ENCODE data around the gene PLPP4.

The PLPP4 gene

DNA sequence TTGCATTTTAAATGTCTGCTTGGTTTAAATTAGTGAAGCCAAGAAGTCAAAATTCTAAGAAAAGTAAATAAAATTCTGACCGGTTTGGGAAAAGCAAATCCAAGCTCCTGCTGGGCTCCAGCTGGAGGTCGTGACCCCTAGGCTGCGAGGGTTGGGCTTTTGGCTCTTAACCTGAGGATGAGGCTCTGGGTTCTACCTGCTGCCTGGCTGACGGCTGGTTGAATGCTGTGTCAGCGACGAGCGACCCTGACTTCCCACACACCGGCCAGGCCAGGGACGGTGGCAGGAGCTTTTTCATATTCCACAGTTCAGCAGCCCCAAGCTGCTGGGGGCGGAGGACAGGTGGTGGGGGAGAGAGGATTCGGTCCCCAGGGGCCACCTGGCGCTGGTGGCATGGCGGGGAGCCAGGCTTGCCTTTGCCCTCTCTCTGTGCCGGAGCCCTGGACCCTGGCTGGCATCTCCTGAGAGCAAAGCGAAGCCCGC is 843 bp upstream of the PLPP4 start:
- FAIRE-seq (no peak), DNase-seq (ENCODE audit: low spot score) (no peak)

DNA sequence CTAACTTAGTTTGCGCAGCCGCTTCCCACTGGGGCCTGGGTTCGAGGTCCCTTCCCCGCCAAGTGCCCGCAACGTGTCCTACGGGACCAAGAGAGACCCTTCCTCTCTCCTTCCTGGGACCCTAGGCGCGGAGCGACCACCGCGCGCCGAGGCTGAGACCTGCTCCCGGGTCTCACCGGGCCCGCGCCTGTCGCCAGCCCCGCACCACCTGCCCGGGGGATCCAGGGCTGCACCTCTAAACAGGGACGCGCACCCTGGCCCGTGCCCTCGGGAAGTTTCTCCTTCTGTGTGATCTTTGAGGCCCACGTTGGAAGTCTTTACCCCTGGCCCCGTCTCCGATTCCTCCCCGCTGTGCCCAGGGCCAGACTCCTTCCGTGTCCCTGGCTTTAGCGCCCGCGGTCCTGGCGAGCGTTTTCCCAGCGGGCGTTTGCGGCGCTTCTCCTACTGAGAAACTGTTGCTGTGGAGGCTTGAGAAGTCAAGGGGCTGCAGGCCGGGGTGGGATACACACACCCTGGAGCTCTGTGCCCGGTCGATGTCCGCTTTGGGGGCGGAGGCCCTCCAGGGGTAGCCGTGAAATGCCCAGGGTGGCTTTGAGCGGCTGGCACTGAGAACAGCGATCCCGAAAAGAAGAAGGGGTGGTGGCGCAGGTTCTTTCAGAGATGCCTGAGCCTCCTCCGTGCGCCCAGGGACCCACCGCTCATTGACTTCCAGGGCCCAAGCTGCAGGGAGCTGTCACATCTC is 575 bp downstream of the PLPP4 start:
- peak; percentile 16 for DNase-seq (ENCODE audit: low spot score)
- FAIRE-seq: no peak

- FAIRE-seq (no peak), DNase-seq (ENCODE audit: low spot score) (no peak)
Measured at GRCh38 chr10:120458432-120458831, 1.4 kb downstream of the PLPP4 start.

- FAIRE-seq: no peak
- peak; percentile 28 for DNase-seq (ENCODE audit: low spot score)
Measured at GRCh38 chr10:120459185-120459584, 2.2 kb downstream of the PLPP4 start.

- FAIRE-seq (peak; percentile 81), DNase-seq (ENCODE audit: low spot score) (no peak)
Measured at GRCh38 chr10:120460186-120460585, 3.2 kb downstream of the PLPP4 start.

- FAIRE-seq: peak; percentile 92
- peak; percentile 68 for DNase-seq (ENCODE audit: low spot score)
Measured at GRCh38 chr10:120460776-120461175, 3.7 kb downstream of the PLPP4 start.

GRCh38 chr10:120462018-120462682 is 5.1 kb downstream of the PLPP4 start:
- FAIRE-seq: no peak

DNA sequence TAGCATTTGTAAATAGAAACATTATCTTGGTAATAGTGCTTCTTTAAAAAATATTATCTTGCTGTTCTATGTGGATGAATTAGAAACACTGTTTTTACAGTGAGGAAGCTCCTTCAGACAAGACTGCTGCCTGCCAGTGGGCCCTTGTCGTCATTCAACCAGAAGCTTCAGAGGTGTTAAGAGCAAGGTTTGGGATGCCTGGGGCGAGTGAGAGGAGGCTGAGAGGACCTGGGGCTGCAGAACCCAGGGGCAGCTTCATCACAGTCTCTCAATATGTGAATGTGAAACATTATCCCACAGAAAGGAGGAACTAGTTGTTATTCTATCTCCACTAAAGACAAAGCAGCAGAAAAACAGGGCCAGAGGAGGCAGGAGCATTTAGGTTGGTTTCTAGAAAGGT is 8.1 kb downstream of the PLPP4 start:
- DNase-seq (ENCODE audit: low spot score) (no peak), FAIRE-seq (no peak)

More at GRCh38 chr10:120462018-120462682, 5.1 kb downstream of the PLPP4 start:
- DNase-seq (ENCODE audit: low spot score): no peak

DNA sequence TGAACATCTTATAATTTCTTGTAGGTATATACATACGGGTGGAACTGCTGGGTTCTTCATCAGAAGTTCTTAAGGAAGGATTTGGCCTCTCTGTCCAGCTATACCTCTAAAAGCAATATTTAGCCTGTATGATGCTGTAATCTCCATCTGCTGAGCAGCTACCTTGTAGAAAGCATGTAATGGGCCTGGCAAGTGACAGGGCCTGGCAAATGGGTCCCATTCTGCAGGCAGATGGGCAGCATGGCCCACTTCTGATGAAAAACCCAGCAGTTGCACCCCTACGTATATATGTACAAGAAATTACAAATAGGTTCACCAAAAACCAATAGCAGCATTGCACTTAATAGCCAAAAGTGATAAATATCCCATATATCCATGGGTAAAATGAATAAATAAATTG is 9.0 kb downstream of the PLPP4 start:
- no peak for FAIRE-seq
- no peak for DNase-seq (ENCODE audit: low spot score)

GRCh38 chr10:120473593-120473992 is 16.6 kb downstream of the PLPP4 start:
- no peak for FAIRE-seq
- DNase-seq (ENCODE audit: low spot score): no peak

DNA sequence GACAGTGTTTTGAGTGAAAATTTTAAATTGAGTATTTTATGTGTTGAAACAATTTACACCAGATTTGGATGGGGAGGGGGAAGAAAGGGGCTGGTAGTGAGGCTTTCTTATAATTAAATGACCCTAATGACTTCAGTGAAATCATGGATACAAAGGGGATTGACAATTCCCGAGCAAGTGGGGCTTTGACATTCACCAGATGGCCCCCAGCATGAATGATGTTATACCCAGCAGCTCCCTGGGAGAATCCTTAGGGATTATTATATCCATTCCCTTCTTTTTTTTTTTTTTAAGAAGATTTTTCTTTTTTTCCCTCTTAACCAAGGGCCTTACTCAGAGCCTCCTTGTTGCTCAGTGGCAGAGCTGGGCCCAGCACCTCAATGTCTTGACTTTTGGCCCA is 17.9 kb downstream of the PLPP4 start:
- FAIRE-seq (no peak), DNase-seq (ENCODE audit: low spot score) (no peak)

GRCh38 chr10:120475844-120476791 is 19.1 kb downstream of the PLPP4 start:
- peak; percentile 56 for FAIRE-seq
- no peak for DNase-seq (ENCODE audit: low spot score)

GRCh38 chr10:120477021-120477742 is 20.2 kb downstream of the PLPP4 start:
- FAIRE-seq (no peak), DNase-seq (ENCODE audit: low spot score) (peak; percentile 10)

DNA sequence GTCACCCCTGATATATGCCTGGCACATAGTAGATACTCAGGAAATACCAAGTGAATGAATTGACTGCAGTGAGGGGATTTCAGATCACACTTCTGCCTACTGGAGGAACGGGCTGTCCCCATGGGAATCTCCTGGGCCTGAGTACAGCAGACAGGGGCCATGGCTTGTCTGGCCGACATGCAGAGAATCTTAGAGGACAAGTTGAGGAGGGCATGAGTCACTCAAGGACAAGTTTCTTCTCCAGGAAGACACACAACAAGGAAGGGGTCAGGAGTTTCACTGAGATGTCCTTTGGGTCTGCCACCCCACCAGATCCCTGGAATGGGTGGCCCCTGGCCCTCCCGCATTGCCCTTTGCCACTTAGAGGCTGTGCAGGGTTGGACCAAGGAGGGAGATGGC is 20.7 kb downstream of the PLPP4 start:
- FAIRE-seq: no peak
- peak; percentile 29 for DNase-seq (ENCODE audit: low spot score)

- DNase-seq (ENCODE audit: low spot score) (no peak), FAIRE-seq (no peak)
Measured at GRCh38 chr10:120478386-120478785, 21.4 kb downstream of the PLPP4 start.

DNA sequence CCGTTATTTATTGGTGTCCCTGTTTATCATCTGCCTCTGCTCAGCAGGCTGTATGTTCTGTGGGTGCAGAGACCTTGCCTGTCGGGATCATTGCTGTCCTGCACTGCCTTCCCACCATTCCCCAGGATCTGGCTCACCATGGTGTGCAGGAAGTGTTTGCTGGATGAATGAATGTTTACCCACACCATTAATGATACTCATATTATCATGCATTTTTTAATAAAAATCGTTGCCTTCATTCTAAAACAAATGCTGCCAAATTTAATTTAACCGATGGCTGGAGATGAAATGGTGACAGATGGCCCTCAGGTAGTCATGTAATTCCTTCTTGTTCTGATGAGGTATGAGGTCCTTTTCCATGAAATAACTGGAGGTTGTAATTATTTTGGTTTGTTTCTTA is 22.5 kb downstream of the PLPP4 start:
- FAIRE-seq (peak; percentile 32), DNase-seq (ENCODE audit: low spot score) (no peak)

DNA sequence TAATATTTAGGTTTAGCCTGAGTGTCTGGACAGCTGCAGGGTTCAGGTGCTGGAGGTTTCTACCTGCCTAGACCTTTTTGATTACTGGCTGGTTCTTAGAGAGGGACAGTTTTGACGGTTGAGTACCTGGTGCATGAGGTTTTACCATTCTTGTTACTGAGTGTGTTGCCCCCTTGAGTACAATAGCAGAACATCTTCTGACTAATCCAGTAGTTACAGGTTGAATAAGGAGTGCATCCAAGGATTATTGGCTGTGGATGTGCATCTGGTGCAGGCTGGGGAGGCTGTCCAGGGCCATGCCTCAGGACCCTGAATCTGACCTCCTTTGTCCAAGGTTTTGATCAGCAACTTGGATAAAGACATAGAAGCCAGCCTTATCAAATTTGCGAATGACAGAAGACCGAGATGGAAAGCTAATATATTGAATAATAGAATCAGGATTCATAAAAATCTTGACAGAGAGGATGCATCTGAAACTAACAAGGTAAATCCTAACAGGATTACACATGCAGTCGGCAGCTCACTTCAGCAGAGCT is 23.1 kb downstream of the PLPP4 start:
- no peak for DNase-seq (ENCODE audit: low spot score)
- no peak for FAIRE-seq

DNA sequence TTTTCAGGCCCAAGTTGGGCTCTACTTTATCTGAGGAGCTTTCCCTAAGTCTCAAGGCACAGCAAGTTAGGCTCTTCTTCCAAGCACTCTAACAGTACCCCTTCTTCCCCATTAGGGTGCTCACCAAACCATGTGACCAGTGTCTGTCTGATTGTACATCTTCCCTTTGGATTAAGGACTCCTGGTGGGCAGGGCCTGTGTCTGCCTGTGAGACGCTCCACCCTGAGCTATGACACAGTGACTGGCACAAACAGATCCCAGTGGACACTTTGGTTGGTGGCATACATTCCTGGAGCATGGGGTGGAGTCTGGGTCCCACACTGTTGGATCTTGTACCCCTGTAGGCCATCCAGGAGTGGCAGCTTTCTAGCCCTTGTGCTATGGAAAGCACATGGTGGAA is 23.8 kb downstream of the PLPP4 start:
- DNase-seq (ENCODE audit: low spot score) (no peak), FAIRE-seq (no peak)

- no peak for DNase-seq (ENCODE audit: low spot score)
- FAIRE-seq: no peak
Measured at GRCh38 chr10:120483006-120483405, 26.0 kb downstream of the PLPP4 start.

DNA sequence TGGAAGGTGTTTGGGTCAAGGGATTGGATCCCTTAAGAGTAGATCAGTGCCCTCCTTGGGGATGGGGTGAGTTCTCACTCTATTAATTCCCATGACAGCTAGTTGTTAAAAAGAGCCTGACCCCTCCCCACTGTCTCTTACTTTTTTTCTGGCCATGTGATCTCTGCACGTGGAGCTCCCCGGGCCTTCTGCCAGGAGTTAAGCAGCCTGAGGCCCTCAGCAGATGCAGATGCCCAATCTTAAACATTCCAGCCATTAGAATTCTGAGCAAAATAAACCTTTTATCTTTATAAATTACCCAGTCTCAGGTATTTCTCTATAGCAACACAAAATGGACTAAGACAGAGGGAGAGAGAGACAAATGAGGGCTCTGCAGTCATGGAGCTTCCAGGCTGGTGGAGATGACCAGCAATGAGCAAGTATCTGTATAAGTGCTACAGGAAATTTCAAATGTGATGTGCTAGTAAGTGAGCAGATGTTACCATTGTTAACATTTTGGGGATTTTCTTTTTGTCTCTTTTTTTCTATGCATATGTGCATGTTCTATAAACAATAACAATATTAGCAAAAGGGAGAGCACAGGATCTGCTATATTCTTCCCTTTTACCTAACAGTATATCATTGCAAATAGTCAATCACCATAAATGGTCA is 26.7 kb downstream of the PLPP4 start:
- DNase-seq (ENCODE audit: low spot score) (no peak), FAIRE-seq (no peak)
